ENCODE data around the gene ALAS1.

Gene ALAS1

GRCh38 chr3:52242039-52242438 lies 44.1 kb downstream of the ALAS1 start:
- Mint-ChIP-seq H3K9me3 (no peaks in the 10 kb centered on the region), H3K4me1 (ENCODE audit: low read depth in 2 of 2) (peaks cover 56 to 64% of the 10 kb centered on the region in 2 donors), H3K4me3 (no peak overlapping the region), H3K27me3 (no peaks in the 10 kb centered on the region), H3K27ac (no peak overlapping the region), H3K36me3 (ENCODE audit: insufficient read depth) (peaks cover 34% of the 10 kb centered on the region)
- ATAC-seq (replicated peaks) (no peak), DNase-seq (no peak)

DNA sequence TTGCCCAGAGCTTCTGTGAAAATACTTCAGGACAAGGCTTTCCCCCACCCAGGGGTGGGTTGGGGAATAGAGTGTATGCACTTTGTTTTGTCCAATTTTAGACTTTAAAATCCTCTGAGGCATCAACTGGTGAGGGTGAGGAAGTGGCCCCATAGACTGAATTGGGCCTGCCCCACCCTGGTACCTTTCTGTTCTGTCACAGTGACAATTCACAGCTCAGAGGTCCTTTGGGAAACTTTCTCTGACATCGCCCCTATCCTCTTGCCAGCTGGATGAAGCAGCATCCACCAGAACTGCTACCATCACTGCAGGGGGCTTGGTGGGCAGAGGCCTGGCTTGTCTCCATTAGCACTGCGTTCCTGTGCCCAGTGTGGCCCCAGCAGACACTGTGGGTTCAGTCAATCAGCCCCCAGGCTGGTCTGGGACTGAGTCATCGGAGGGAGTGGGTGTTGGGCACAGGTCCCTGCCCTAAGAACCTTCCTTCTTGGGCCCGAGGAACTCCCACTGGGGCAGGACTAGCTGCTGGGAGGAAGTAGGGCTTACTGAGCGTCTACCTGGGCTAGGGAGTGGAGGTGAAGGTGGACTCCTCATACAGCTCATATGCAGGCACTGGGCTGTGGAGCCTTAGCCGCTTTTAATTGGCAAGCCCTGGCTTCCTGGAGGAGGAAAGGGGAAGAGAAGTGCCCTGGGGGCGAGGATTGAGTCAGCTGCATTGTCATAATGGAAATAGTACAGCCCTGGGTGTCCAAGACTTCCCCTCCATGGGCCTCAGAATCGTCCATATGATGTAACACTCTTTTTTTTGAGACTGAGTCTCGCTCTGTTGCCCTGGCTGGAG lies 46.0 kb downstream of the ALAS1 start:
- Mint-ChIP-seq H3K4me1 (ENCODE audit: low read depth in 2 of 2) (peaks cover 62 to 71% of the 10 kb centered on the region in 2 donors), H3K4me3 (peak overlapping the region; percentile 76 to 91), H3K27ac (peak overlapping the region; percentile 91 to 92), H3K36me3 (ENCODE audit: insufficient read depth) (peaks cover 38% of the 10 kb centered on the region), H3K9me3 (no peaks in the 10 kb centered on the region), H3K27me3 (no peaks in the 10 kb centered on the region)
- no peak for DNase-seq
- ATAC-seq (replicated peaks) = no peak

GRCh38 chr3:52245322-52246263 lies 47.6 kb downstream of the ALAS1 start, which contains the start of gene PPM1M:
Gene PPM1M, plus strand, starts transcription at chr3:52245759. Its CDS starts 66 bp downstream, at chr3:52245825.
- Mint-ChIP-seq H3K27ac (peak within 1 kb of the TSS; percentile 92 to 94), H3K27me3 (no peaks in the 10 kb centered on the region), H3K4me3 (peak within 1 kb of the TSS; percentile 82 to 91), H3K9me3 (no peaks in the 10 kb centered on the region), H3K4me1 (ENCODE audit: low read depth in 2 of 2) (peaks cover 62 to 68% of the 10 kb centered on the region in 2 donors), H3K36me3 (ENCODE audit: insufficient read depth) (peaks cover 37% of the 10 kb centered on the region)
- ATAC-seq (replicated peaks) = peak; percentile 74
- peak; percentile 62 to 72 (median 63) for DNase-seq

- Mint-ChIP-seq H3K36me3 (ENCODE audit: insufficient read depth) (peaks cover 44% of the 10 kb centered on the region), H3K4me1 (ENCODE audit: low read depth in 2 of 2) (peaks cover 56 to 64% of the 10 kb centered on the region in 2 donors), H3K27ac (peak overlapping the region; percentile 92 to 94), H3K9me3 (no peaks in the 10 kb centered on the region), H3K4me3 (peak overlapping the region; percentile 82 to 91), H3K27me3 (no peaks in the 10 kb centered on the region)
- peak in 1 of 3 experiments; percentile 32 for DNase-seq
- ATAC-seq (replicated peaks) = peak; percentile 22
Measured at GRCh38 chr3:52246264-52246620, 48.3 kb downstream of the ALAS1 start.

DNA sequence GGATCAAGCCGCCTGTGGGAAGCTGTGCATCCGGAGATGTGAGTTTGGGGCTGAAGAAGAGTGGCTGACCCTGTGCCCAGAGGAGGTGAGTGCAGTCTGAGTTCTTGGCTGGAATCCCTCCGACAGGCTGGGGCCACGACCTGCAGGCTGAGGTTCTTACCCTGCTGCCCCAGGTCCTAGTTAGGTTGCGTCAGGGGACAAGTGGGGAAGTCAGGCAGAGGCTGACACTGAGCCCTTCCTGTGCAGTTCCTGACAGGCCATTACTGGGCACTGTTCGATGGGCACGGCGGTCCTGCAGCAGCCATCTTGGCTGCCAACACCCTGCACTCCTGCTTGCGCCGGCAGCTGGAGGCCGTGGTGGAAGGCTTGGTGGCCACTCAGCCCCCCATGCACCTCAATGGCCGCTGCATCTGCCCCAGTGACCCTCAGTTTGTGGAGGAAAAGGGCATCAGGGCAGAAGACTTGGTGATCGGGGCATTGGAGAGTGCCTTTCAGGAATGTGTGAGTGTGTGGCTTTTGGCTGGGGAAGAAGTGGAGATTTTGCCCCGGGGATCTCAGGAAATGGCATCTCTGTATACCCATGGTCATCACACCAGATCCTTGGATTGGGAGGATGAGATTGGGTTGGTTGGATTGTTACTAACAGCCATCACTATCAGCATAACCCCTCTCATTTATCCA lies 48.9 kb downstream of the ALAS1 start:
- peaks cover 50% of the 10 kb centered on the region for H3K36me3 Mint-ChIP-seq (ENCODE audit: insufficient read depth)
- peak overlapping the region; percentile 82 to 91 for H3K4me3 Mint-ChIP-seq
- ATAC-seq (replicated peaks) (no peak), DNase-seq (no peak)
- H3K27me3 Mint-ChIP-seq = no peaks in the 10 kb centered on the region
- H3K27ac Mint-ChIP-seq = peak overlapping the region; percentile 92 to 94
- H3K4me1 Mint-ChIP-seq (ENCODE audit: low read depth in 2 of 2) = peaks cover 56 to 60% of the 10 kb centered on the region in 2 donors
- H3K9me3 Mint-ChIP-seq = no peaks in the 10 kb centered on the region

GRCh38 chr3:52247409-52248164 lies 49.6 kb downstream of the ALAS1 start:
- H3K27ac Mint-ChIP-seq = peak overlapping the region; percentile 92 to 94
- peaks cover 57% of the 10 kb centered on the region for H3K36me3 Mint-ChIP-seq (ENCODE audit: insufficient read depth)
- no peak for ATAC-seq (replicated peaks)
- no peaks in the 10 kb centered on the region for H3K9me3 Mint-ChIP-seq
- no peaks in the 10 kb centered on the region for H3K27me3 Mint-ChIP-seq
- peaks cover 59 to 67% of the 10 kb centered on the region in 2 donors for H3K4me1 Mint-ChIP-seq (ENCODE audit: low read depth in 2 of 2)
- no peak for DNase-seq
- H3K4me3 Mint-ChIP-seq = peak overlapping the region; percentile 82 to 91

- Mint-ChIP-seq H3K9me3 (no peaks in the 10 kb centered on the region), H3K27me3 (no peaks in the 10 kb centered on the region), H3K4me1 (ENCODE audit: low read depth in 2 of 2) (peaks cover 64 to 69% of the 10 kb centered on the region in 2 donors), H3K4me3 (peak overlapping the region; percentile 82 to 91), H3K36me3 (ENCODE audit: insufficient read depth) (peaks cover 63% of the 10 kb centered on the region), H3K27ac (peak overlapping the region; percentile 92 to 94)
- no peak for DNase-seq
- no peak for ATAC-seq (replicated peaks)
Measured at GRCh38 chr3:52248165-52248541, 50.2 kb downstream of the ALAS1 start.

GRCh38 chr3:52248816-52249547 lies 51.0 kb downstream of the ALAS1 start:
- DNase-seq (no peak), ATAC-seq (replicated peaks) (no peak)
- H3K27ac Mint-ChIP-seq = peak overlapping the region; percentile 92 to 94
- H3K27me3 Mint-ChIP-seq = no peaks in the 10 kb centered on the region
- peak overlapping the region in 1 of 2 donors; percentile 91 for H3K4me3 Mint-ChIP-seq
- peaks cover 69 to 71% of the 10 kb centered on the region in 2 donors for H3K4me1 Mint-ChIP-seq (ENCODE audit: low read depth in 2 of 2)
- H3K36me3 Mint-ChIP-seq (ENCODE audit: insufficient read depth) = peaks cover 71% of the 10 kb centered on the region
- H3K9me3 Mint-ChIP-seq = no peaks in the 10 kb centered on the region

GRCh38 chr3:52249683-52250082 lies 51.7 kb downstream of the ALAS1 start:
- peaks cover 77% of the 10 kb centered on the region for H3K36me3 Mint-ChIP-seq (ENCODE audit: insufficient read depth)
- ATAC-seq (replicated peaks) = no peak
- H3K4me1 Mint-ChIP-seq (ENCODE audit: low read depth in 2 of 2) = peaks cover 70 to 71% of the 10 kb centered on the region in 2 donors
- no peak overlapping the region for H3K4me3 Mint-ChIP-seq
- peak overlapping the region; percentile 35 to 94 for H3K27ac Mint-ChIP-seq
- no peaks in the 10 kb centered on the region for H3K27me3 Mint-ChIP-seq
- DNase-seq = no peak
- H3K9me3 Mint-ChIP-seq = no peaks in the 10 kb centered on the region

- ATAC-seq (replicated peaks) (no peak), DNase-seq (no peak)
- Mint-ChIP-seq H3K36me3 (ENCODE audit: insufficient read depth) (peaks cover 80% of the 10 kb centered on the region), H3K27ac (peak overlapping the region; percentile 35 to 94), H3K4me3 (peak overlapping the region in 1 of 2 donors; percentile 11), H3K4me1 (ENCODE audit: low read depth in 2 of 2) (peaks cover 65 to 67% of the 10 kb centered on the region in 2 donors), H3K9me3 (no peaks in the 10 kb centered on the region), H3K27me3 (no peaks in the 10 kb centered on the region)
Measured at GRCh38 chr3:52250122-52250521, 52.2 kb downstream of the ALAS1 start.

- Mint-ChIP-seq H3K27me3 (no peaks in the 10 kb centered on the region), H3K4me1 (ENCODE audit: low read depth in 2 of 2) (peaks cover 49 to 62% of the 10 kb centered on the region in 2 donors), H3K27ac (peak overlapping the region; percentile 95 to 98), H3K4me3 (peak overlapping the region; percentile 83 to 86), H3K36me3 (ENCODE audit: insufficient read depth) (peaks cover 88% of the 10 kb centered on the region), H3K9me3 (no peaks in the 10 kb centered on the region)
- peak; percentile 90 for ATAC-seq (replicated peaks)
- DNase-seq = peak; percentile 79 to 84 (median 82)
Measured at GRCh38 chr3:52253314-52254304, 55.6 kb downstream of the ALAS1 start.
